Measurements from ENCODE around the gene TTC39B.

TTC39B gene

GRCh38 chr9:15225564-15226126, 81.4 kb downstream of the TTC39B start:
- DNase-seq (ENCODE audit: low spot score): no peak

- DNase-seq (ENCODE audit: low spot score): no peak
These were observed 84.7 kb downstream of the TTC39B start for GRCh38 chr9:15222313-15222712.

GRCh38 chr9:15221746-15222145, 85.3 kb downstream of the TTC39B start:
- no peak for DNase-seq (ENCODE audit: low spot score)

- no peak for DNase-seq (ENCODE audit: low spot score)
These were observed 86.2 kb downstream of the TTC39B start for GRCh38 chr9:15220658-15221318.

GRCh38 chr9:15219546-15219945, 87.5 kb downstream of the TTC39B start:
- DNase-seq (ENCODE audit: low spot score): no peak

GRCh38 chr9:15218994-15219393, 88.0 kb downstream of the TTC39B start:
- DNase-seq (ENCODE audit: low spot score): no peak

- no peak for DNase-seq (ENCODE audit: low spot score)
These were observed 93.8 kb downstream of the TTC39B start for GRCh38 chr9:15213249-15213648.

- DNase-seq (ENCODE audit: low spot score): no peak
These were observed 95.1 kb downstream of the TTC39B start for GRCh38 chr9:15211815-15212495.

- DNase-seq (ENCODE audit: low spot score): peak; percentile 79
These were observed 95.7 kb downstream of the TTC39B start for GRCh38 chr9:15211160-15211814.

GRCh38 chr9:15206903-15207696, 99.9 kb downstream of the TTC39B start:
- DNase-seq (ENCODE audit: low spot score): no peak

GRCh38 chr9:15205632-15206420, 101.2 kb downstream of the TTC39B start:
- DNase-seq (ENCODE audit: low spot score): no peak

- no peak for DNase-seq (ENCODE audit: low spot score)
These were observed 103.4 kb downstream of the TTC39B start for GRCh38 chr9:15203581-15203980.

- DNase-seq (ENCODE audit: low spot score): no peak
These were observed 106.9 kb downstream of the TTC39B start for GRCh38 chr9:15200111-15200510.

- no peak for DNase-seq (ENCODE audit: low spot score)
These were observed 114.2 kb downstream of the TTC39B start for GRCh38 chr9:15192856-15193255.

GRCh38 chr9:15191378-15191777, 115.6 kb downstream of the TTC39B start:
- DNase-seq (ENCODE audit: low spot score): no peak

GRCh38 chr9:15189481-15189880, 117.5 kb downstream of the TTC39B start:
- no peak for DNase-seq (ENCODE audit: low spot score)

- no peak for DNase-seq (ENCODE audit: low spot score)
These were observed 119.4 kb downstream of the TTC39B start for GRCh38 chr9:15187589-15187988.

- no peak for DNase-seq (ENCODE audit: low spot score)
These were observed 124.3 kb downstream of the TTC39B start for GRCh38 chr9:15182730-15183129.

GRCh38 chr9:15182101-15182551, 124.9 kb downstream of the TTC39B start:
- no peak for DNase-seq (ENCODE audit: low spot score)

- no peak for DNase-seq (ENCODE audit: low spot score)
These were observed 126.9 kb downstream of the TTC39B start for GRCh38 chr9:15180124-15180523.

GRCh38 chr9:15178631-15179030, 128.4 kb downstream of the TTC39B start:
- no peak for DNase-seq (ENCODE audit: low spot score)

Data from CD4-positive, alpha-beta T cell treated with Interleukin-15 for 4 hours (primary cell).